ENCODE measurements around the gene LARP6. TPM values are rescaled to one million over a fixed set of nuclear protein-coding genes. Genes with fewer than 3 reads are reported as not detected.
"Not testable (repeated sequence)": the region's sequence is repeated elsewhere in the genome, so short reads cannot be mapped to it uniquely, and the experiment has no call there.

Gene LARP6
- total and polyA plus RNA-seq, 4 donors, result 20.6 to 49.0 (median 39.2) TPM

DNA sequence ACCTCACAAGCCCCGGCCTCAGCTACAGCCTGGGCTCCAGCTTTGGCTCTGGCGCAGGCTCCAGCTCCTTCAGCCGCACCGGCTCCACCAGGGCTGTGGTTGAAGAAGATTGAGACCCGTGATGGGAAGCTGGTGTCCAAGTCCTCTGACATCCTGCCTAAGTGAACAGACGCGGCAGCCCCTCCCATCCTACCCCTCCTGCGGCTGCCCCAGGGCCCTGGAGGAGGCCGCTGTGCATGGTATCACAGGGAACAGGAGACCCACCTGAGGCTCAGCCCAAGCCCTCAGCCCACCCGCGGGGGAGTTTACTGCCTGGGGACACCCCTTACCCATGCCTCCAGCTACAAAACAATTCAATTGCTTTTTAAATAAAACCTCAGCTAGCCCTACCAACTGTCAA lies 6.0 kb upstream of the LARP6 start:
- Histone ChIP-seq H3K27ac (ENCODE audit: low read depth, low read length) (no peak overlapping the region), H3K27me3 (ENCODE audit: control insufficient read depth, insufficient read depth, low read length) (no peaks in the 10 kb centered on the region), H3K9me3 (ENCODE audit: control insufficient read depth, insufficient read depth, low read length) (no peaks in the 10 kb centered on the region), H3K4me3 (ENCODE audit: low read depth, low read length) (no peak overlapping the region), H3K36me3 (ENCODE audit: control insufficient read depth, insufficient read depth, low read length) (no peaks in the 10 kb centered on the region), H3K4me1 (ENCODE audit: control insufficient read depth, insufficient read depth, low read length) (no peaks in the 10 kb centered on the region)
- DNase-seq (ENCODE audit: low read depth in 4 of 6, low spot score in 6 of 6), result no peak
- WGBS (ENCODE audit: insufficient coverage), result 93% methylated on average over 9 of the region's 11 CpGs

DNA sequence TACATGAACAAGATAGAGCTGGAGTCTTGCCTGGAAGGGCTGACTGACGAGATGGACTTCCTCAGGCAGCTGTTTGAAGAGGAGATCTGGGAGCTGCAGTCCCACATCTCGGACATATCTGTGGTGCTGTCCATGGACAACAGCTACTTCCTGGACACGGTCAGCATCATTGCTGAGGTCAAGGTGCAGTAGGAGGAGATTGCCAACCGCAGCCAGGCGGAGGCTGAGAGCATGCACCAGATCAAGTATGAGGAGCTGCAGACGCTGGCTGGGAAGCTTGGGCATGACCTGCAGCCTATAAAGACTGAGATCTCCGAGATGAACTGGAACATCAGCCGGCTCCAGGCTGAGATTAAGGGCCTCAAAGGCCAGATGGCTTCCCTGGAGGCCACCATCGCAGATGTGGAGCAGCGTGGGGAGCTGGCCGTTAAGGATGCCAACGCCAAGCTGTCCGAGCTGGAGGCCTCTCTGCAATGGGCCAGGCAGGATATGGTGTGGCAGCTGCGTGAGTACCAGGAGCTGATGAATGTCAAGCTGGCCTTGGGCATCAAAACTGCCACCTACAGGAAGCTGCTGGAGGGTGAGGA lies 5.5 kb upstream of the LARP6 start:
- Histone ChIP-seq H3K4me1 (ENCODE audit: control insufficient read depth, insufficient read depth, low read length) (peaks cover 2% of the 10 kb centered on the region), H3K27me3 (ENCODE audit: control insufficient read depth, insufficient read depth, low read length) (no peaks in the 10 kb centered on the region), H3K36me3 (ENCODE audit: control insufficient read depth, insufficient read depth, low read length) (no peaks in the 10 kb centered on the region), H3K4me3 (ENCODE audit: low read depth, low read length) (no peak overlapping the region), H3K27ac (ENCODE audit: low read depth, low read length) (no peak overlapping the region), H3K9me3 (ENCODE audit: control insufficient read depth, insufficient read depth, low read length) (no peaks in the 10 kb centered on the region)
- WGBS (ENCODE audit: insufficient coverage), result 90% methylated on average over 14 of the region's 14 CpGs
- DNase-seq (ENCODE audit: low read depth in 4 of 6, low spot score in 6 of 6), result no peak

DNA sequence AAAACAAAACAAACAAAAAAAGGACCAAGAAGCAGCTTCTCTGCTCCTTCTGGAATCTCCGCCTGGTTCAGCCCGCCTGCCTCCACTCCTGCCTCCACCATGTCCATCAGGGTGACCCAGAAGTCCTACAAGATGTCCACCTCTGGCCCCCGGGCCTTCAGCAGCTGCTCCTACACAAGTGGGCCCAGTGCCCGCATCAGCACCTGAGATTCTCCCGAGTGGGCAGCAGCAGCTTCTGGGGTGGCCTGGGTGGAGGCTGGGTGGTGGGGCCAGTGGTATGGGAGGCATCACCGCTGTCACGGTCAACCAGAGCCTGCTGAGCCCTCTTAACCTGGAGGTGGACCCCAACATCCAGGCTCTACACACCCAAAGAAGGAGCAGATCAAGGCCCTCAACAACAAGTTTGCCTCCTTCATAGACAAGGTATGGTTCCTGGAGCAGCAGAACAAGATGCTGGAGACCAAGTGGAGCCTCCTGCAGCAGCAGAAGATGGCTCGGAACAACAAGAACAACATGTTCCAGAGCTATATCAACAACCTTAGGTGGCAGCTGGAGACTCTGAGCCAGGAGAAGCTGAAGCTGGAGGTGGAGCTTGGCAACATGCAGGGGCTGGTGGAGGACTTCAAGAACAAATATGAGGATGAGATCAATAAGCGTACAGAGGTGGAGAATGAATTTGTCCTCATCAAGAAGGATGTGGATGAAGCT lies 4.8 kb upstream of the LARP6 start:
- H3K27ac ChIP-seq (ENCODE audit: low read depth, low read length); H3K9me3 ChIP-seq (ENCODE audit: control insufficient read depth, insufficient read depth, low read length); H3K4me1 ChIP-seq (ENCODE audit: control insufficient read depth, insufficient read depth, low read length); DNase-seq (ENCODE audit: low read depth in 4 of 6, low spot score in 6 of 6); H3K27me3 ChIP-seq (ENCODE audit: control insufficient read depth, insufficient read depth, low read length); H3K4me3 ChIP-seq (ENCODE audit: low read depth, low read length); H3K36me3 ChIP-seq (ENCODE audit: control insufficient read depth, insufficient read depth, low read length): not testable (repeated sequence)
- 95% methylated on average over 6 of the region's 9 CpGs for WGBS (ENCODE audit: insufficient coverage)

DNA sequence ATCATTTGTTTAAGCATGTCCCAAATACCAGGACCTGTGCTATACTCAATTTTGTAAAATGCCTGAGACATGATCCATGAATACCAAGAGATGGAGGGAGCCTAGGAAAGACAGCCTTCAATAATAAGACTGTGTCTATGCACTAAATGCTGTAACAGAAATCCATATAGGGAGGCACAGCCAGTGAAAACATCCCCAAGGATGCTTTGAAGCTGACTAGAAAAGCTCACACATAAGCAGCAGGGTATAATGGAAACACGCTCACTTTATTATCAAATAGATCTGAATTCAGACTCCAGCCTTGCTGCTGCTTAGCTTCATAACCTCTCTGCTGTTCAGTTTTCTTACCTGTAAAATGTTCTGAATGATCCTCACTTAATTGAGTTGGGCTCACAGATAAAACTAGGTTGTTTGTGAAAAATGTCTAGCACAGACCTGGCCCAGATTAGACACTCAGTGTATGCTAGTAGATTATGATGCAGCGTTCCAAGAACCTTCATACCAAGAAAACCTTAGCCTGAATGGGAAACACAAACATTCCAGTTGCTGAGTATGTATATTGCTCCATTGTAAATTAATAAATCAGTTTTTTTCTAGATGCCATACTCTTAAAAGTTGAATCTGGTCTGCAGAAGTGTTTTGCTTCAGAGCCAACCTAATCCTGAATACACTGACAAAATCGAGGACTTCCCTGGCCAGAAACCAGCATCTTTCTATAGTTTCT lies 3.8 kb upstream of the LARP6 start:
- Histone ChIP-seq H3K9me3 (ENCODE audit: control insufficient read depth, insufficient read depth, low read length) (no peaks in the 10 kb centered on the region), H3K4me3 (ENCODE audit: low read depth, low read length) (no peak overlapping the region), H3K36me3 (ENCODE audit: control insufficient read depth, insufficient read depth, low read length) (no peaks in the 10 kb centered on the region), H3K27me3 (ENCODE audit: control insufficient read depth, insufficient read depth, low read length) (no peaks in the 10 kb centered on the region), H3K27ac (ENCODE audit: low read depth, low read length) (peak overlapping the region; percentile 6), H3K4me1 (ENCODE audit: control insufficient read depth, insufficient read depth, low read length) (peaks cover 12% of the 10 kb centered on the region)
- WGBS (ENCODE audit: insufficient coverage), result 43% methylated on average over 1 of the region's 3 CpGs
- DNase-seq (ENCODE audit: low read depth in 4 of 6, low spot score in 6 of 6), result peak in 2 of 6 donors; percentile 21 to 34

DNA sequence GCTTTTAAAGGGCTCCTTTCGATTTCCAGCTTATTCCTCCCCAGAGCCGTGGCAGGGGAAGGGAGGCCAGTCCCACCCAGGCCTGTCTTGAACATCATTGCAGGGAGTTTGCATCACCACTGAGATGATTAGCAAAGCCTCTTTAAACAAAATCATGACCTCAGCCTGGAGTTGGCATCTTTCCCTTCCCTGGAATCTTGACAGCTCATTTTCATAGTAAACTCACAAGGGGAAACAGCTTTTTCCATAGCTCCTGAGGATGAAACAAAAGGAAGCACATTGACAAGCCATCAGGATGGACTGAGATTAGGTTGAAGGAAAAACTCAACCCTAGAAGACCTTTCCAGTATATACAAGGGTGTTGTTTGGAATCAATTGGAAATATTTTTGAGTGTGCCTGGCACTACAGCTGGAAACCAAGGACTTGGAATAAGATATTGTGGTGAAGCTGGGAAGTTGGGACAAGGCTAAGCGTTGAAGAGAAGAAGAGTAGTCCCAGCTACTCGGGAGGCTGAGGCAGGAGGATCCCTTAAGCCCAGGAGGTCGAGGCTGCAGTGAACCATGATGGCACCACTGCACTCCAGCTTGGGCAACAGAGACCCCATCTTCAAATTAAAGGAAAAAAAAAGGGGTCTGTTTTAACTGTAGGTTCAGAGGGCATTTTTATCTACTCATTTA lies 3.1 kb upstream of the LARP6 start:
- H3K27ac ChIP-seq (ENCODE audit: low read depth, low read length), result peak overlapping the region; percentile 6
- no peak overlapping the region for H3K4me3 ChIP-seq (ENCODE audit: low read depth, low read length)
- 79% methylated on average over 4 of the region's 5 CpGs for WGBS (ENCODE audit: insufficient coverage)
- no peaks in the 10 kb centered on the region for H3K9me3 ChIP-seq (ENCODE audit: control insufficient read depth, insufficient read depth, low read length)
- H3K4me1 ChIP-seq (ENCODE audit: control insufficient read depth, insufficient read depth, low read length), result peaks cover 14% of the 10 kb centered on the region
- peaks cover 2% of the 10 kb centered on the region for H3K36me3 ChIP-seq (ENCODE audit: control insufficient read depth, insufficient read depth, low read length)
- no peaks in the 10 kb centered on the region for H3K27me3 ChIP-seq (ENCODE audit: control insufficient read depth, insufficient read depth, low read length)
- DNase-seq (ENCODE audit: low read depth in 4 of 6, low spot score in 6 of 6), result peak in 2 of 6 donors; percentile 18 to 79

DNA sequence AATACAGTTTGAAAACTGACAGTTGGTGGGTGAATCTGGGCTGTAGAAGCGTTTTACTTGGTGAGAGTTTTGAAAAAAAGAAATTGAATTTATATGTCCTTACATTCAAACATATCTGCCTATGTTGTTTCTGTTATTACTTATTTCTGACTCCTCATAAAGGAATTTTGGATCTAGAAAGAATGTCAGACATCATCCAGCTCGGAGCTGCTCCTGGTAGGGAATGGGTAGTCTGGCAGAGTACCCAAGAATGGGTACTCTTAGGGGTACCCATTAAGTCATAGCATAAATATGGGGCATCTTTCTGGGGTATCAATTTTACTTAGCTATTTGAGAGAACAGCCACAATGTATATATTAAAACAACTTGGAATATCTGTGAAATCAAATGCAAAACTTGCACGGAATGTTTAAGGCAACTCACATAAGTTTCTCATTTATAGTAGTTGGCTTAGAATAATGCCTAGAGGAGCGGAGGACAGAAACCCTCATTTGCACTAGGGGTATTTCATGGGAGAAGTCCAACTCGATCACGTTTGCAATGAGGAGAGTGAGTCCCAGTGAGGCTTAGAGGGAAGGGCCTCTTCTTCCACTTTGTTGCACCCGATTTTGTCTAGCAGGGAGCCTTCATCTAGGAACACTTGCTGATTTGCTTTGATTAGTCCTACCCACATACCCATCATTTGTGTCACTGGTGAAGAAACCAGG lies 2.4 kb upstream of the LARP6 start:
- peaks cover 19% of the 10 kb centered on the region for H3K4me1 ChIP-seq (ENCODE audit: control insufficient read depth, insufficient read depth, low read length)
- DNase-seq (ENCODE audit: low read depth in 4 of 6, low spot score in 6 of 6), result peak in 1 of 6 donors; percentile 25
- no peak overlapping the region for H3K4me3 ChIP-seq (ENCODE audit: low read depth, low read length)

DNA sequence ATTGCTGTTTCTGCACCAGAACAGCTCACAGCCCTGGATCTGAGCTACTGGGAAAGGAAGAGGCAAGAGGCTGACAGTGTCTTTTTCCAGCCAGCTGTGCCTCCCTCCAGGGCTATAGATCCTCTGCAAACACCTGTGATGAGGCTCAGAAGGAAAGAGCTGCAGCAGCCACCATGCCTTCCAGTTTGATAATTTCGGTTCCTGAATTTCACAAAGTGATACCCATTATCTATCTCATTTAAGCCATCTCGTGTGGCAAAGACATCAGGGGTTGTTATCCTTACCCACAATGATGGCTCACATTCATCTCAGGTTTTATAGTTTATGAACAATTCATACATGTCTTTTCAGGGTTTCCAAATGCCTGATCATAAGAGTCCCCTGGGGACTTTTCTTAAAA lies 1.8 kb upstream of the LARP6 start:
- 100% methylated on average over 1 of the region's 2 CpGs for WGBS (ENCODE audit: insufficient coverage)
- Histone ChIP-seq H3K27ac (ENCODE audit: low read depth, low read length) (no peak overlapping the region), H3K9me3 (ENCODE audit: control insufficient read depth, insufficient read depth, low read length) (no peaks in the 10 kb centered on the region), H3K36me3 (ENCODE audit: control insufficient read depth, insufficient read depth, low read length) (peaks cover 6% of the 10 kb centered on the region), H3K27me3 (ENCODE audit: control insufficient read depth, insufficient read depth, low read length) (no peaks in the 10 kb centered on the region), H3K4me3 (ENCODE audit: low read depth, low read length) (no peak overlapping the region), H3K4me1 (ENCODE audit: control insufficient read depth, insufficient read depth, low read length) (peaks cover 19% of the 10 kb centered on the region)
- no peak for DNase-seq (ENCODE audit: low read depth in 4 of 6, low spot score in 6 of 6)

More for the DNA sequence above, 2.4 kb upstream of the LARP6 start:
- H3K27me3 ChIP-seq (ENCODE audit: control insufficient read depth, insufficient read depth, low read length), result no peaks in the 10 kb centered on the region
- 60% methylated on average over 1 of the region's 7 CpGs for whole genome bisulfite sequencing (ENCODE audit: insufficient coverage)
- H3K9me3 ChIP-seq (ENCODE audit: control insufficient read depth, insufficient read depth, low read length), result no peaks in the 10 kb centered on the region
- H3K36me3 ChIP-seq (ENCODE audit: control insufficient read depth, insufficient read depth, low read length), result peaks cover 6% of the 10 kb centered on the region
- H3K27ac ChIP-seq (ENCODE audit: low read depth, low read length), result no peak overlapping the region

DNA sequence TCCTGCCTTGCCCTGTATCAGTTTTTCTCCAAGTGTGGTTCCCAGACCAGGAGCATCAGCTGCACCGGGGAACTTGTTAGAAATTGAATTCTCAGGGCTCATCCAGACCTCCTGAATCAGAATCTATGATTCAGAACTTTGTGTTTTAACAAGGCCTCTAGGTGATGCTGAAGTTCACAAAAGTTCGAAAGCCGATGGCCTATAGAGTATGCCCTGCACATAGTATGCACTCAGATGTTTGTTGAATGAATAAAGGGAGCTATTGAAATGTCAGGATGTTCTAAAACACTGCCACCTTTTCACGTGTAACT lies 664 bp upstream of the LARP6 start:
- H3K36me3 ChIP-seq (ENCODE audit: control insufficient read depth, insufficient read depth, low read length), result peaks cover 6% of the 10 kb centered on the region
- no peaks in the 10 kb centered on the region for H3K9me3 ChIP-seq (ENCODE audit: control insufficient read depth, insufficient read depth, low read length)
- no peaks in the 10 kb centered on the region for H3K27me3 ChIP-seq (ENCODE audit: control insufficient read depth, insufficient read depth, low read length)
- H3K4me1 ChIP-seq (ENCODE audit: control insufficient read depth, insufficient read depth, low read length), result peaks cover 19% of the 10 kb centered on the region
- whole genome bisulfite sequencing (ENCODE audit: insufficient coverage), result 0% methylated on average over 1 of the region's 4 CpGs
- peak in 2 of 6 donors; percentile 56 to 57 for DNase-seq (ENCODE audit: low read depth in 4 of 6, low spot score in 6 of 6)
- H3K4me3 ChIP-seq (ENCODE audit: low read depth, low read length), result peak overlapping the region; percentile 59
- H3K27ac ChIP-seq (ENCODE audit: low read depth, low read length), result peak overlapping the region; percentile 87

DNA sequence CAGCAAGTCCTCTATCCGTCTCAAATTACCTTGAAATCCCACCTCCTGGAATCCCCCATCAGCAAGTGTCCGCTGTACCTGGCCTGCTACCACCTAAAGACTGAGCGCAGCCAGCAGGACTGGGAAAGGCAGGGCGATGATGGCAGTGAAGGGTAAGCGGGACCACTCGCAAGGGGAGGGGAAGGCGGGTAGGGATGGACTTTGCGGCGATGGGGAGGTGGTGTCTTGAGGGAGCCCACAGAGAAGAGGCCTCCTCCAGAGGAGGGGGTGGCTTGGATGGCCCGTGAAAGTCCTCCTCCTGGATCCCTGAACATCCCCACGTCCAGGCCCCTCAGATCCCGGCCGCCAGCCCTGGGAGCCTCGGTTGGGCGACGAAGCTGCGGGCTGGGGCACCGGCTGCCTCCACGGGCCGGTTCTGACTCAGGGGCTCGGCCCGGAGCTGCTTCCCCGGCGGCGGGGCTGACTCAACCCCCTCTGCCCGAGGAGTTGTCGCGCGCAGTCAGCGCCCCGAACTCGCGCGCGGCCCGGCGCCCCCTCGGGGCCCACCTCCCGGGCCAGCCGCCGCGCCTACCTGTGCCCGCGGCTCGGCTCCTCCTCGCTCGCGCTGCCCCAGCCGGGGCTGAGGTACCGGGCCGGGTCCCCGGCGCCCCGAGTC lies 512 bp downstream of the LARP6 start:
- no peaks in the 10 kb centered on the region for H3K9me3 ChIP-seq (ENCODE audit: control insufficient read depth, insufficient read depth, low read length)
- H3K4me1 ChIP-seq (ENCODE audit: control insufficient read depth, insufficient read depth, low read length), result peaks cover 19% of the 10 kb centered on the region
- no peaks in the 10 kb centered on the region for H3K27me3 ChIP-seq (ENCODE audit: control insufficient read depth, insufficient read depth, low read length)
- under 1% methylated on average over 51 of the region's 54 CpGs for WGBS (ENCODE audit: insufficient coverage)
- peak overlapping the region; percentile 59 for H3K4me3 ChIP-seq (ENCODE audit: low read depth, low read length)
- H3K27ac ChIP-seq (ENCODE audit: low read depth, low read length), result peak overlapping the region; percentile 67
- peaks cover 6% of the 10 kb centered on the region for H3K36me3 ChIP-seq (ENCODE audit: control insufficient read depth, insufficient read depth, low read length)
- peak in 2 of 6 donors; percentile 65 to 67 for DNase-seq (ENCODE audit: low read depth in 4 of 6, low spot score in 6 of 6)
